NCI-H82 treated with DMSO at 0.1 percent for 48 hours (cell line): ENCODE data around the gene NKX1-1.

ENCODE experiments used
- DNase-seq: peaks from one replicate; lab custom pipeline; 2025; ENCODE audit not compliant: unreplicated experiment; lab: John Stamatoyannopoulos, UW

The NKX1-1 gene

GRCh38 chr4:1417522-1418390 lies 11.5 kb upstream of the NKX1-1 start:
- DNase-seq, result no peak

- no peak for DNase-seq
These were observed 10.7 kb upstream of the NKX1-1 start for GRCh38 chr4:1416948-1417260.

GRCh38 chr4:1416051-1416947 lies 10.1 kb upstream of the NKX1-1 start:
- no peak for DNase-seq

- DNase-seq, result no peak
These were observed 9.4 kb upstream of the NKX1-1 start for GRCh38 chr4:1415681-1415981.

GRCh38 chr4:1414831-1415680 lies 8.8 kb upstream of the NKX1-1 start:
- DNase-seq, result no peak

- no peak for DNase-seq
These were observed 7.6 kb upstream of the NKX1-1 start for GRCh38 chr4:1413687-1414479.

- DNase-seq, result no peak
These were observed 7.0 kb upstream of the NKX1-1 start for GRCh38 chr4:1413204-1413663.

GRCh38 chr4:1412376-1413203 lies 6.3 kb upstream of the NKX1-1 start:
- DNase-seq, result no peak

- DNase-seq, result no peak
These were observed 5.5 kb upstream of the NKX1-1 start for GRCh38 chr4:1411436-1412375.

- DNase-seq, result no peak
These were observed 4.5 kb upstream of the NKX1-1 start for GRCh38 chr4:1410491-1411325.

GRCh38 chr4:1409491-1410425 lies 3.5 kb upstream of the NKX1-1 start:
- no peak for DNase-seq

GRCh38 chr4:1409079-1409478 lies 2.8 kb upstream of the NKX1-1 start:
- DNase-seq, result no peak

GRCh38 chr4:1408418-1408817 lies 2.2 kb upstream of the NKX1-1 start:
- DNase-seq, result no peak

GRCh38 chr4:1407657-1408333 lies 1.6 kb upstream of the NKX1-1 start:
- DNase-seq, result no peak

GRCh38 chr4:1406981-1407656 lies 877 bp upstream of the NKX1-1 start:
- DNase-seq, result no peak
